Heart left ventricle (tissue), 13 donors: Measurements from ENCODE around the gene USP40.

Experiments
- POLR2A ChIP-seq, 2 donors: fragments of 450-650 bp; IDR thresholded peaks; one replicate each; pipeline ENCODE4 v1.6.1; 2017; ENCODE audit warnings: antibody characterized with exemption in 2 of 2, mild to moderate bottlenecking in 2 of 2, moderate library complexity in 2 of 2
- TF ChIP-seq, protein P1 (sequence below), 12 donors: fragments of 200-600 bp; sonication (generic) in 4 of 12; IDR thresholded peaks; one replicate each; pipeline versions ENCODE4 v1.5.0 to v1.8.0; 2018 to 2022; ENCODE audit warnings: antibody characterized with exemption in 12 of 12, mild to moderate bottlenecking in 5 of 12
- donor health status: ischemic (EF 13 %, LVEDD 7.1; RV severe dilation, severe dysfunction).
- donor health status: DM: no; HTN: yes; CAD: no.
- donor health status: DM: no; HTN: no; CAD: no.
- donor health status: ischemic (EF 25% LVEDD 6.9; RV normal size, moderate dysfunction).
- donor health status: ischemic (EF 25% LVEDD 5.7; RV mildly dilated, moderate dysfunction).
- donor health status: ischemic (EF 35%, LVEDD 5.7; RV mildly dilated, moderate dysfunction).
- donor health status: nonischemic (EF 11% LVEDD 7.7; RV severe dilation, severe dysfunction).
- donor health status: DM: yes; HTN: yes; CAD: no.
- donor health status: PGD.
- donor health status: ischemic (EF 29% LVEDD 5.4; RV normal size, mild dysfunction).
- donor health status: nonischemic (EF 23%, LVEDD 6.1; RV moderate dilation, normal function).

DNA sequence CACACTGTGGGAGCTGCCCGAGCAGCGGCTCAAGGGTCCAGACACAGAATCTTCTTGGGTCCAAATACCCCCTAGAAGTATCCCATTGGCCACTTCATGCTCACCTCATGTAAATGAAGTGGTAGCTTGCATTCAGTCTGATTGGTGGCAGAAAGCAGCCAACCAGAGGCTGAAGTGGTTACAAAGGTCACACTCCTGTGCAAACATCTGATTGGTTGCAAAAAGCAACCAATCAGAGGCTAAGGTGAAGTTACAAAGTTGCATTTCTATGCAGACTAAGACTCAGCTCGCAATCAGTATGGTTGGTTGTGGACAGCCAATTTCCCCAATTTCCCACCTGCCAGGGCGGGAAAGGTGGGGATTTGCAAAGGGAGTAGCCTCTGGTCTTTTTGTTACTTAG lies 118.0 kb downstream of the USP40 start:
- TF ChIP-seq, protein P1, sequence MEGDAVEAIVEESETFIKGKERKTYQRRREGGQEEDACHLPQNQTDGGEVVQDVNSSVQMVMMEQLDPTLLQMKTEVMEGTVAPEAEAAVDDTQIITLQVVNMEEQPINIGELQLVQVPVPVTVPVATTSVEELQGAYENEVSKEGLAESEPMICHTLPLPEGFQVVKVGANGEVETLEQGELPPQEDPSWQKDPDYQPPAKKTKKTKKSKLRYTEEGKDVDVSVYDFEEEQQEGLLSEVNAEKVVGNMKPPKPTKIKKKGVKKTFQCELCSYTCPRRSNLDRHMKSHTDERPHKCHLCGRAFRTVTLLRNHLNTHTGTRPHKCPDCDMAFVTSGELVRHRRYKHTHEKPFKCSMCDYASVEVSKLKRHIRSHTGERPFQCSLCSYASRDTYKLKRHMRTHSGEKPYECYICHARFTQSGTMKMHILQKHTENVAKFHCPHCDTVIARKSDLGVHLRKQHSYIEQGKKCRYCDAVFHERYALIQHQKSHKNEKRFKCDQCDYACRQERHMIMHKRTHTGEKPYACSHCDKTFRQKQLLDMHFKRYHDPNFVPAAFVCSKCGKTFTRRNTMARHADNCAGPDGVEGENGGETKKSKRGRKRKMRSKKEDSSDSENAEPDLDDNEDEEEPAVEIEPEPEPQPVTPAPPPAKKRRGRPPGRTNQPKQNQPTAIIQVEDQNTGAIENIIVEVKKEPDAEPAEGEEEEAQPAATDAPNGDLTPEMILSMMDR (IDR thresholded peaks at IDR 0.05) = no peak
- no peak for TF ChIP-seq POLR2A (IDR thresholded peaks at IDR 0.05)
